HG02885 (cell line): ENCODE measurements around the gene GUCY1A2.
"Not testable (repeated sequence)": the region's sequence is repeated elsewhere in the genome, so short reads cannot be mapped to it uniquely, and the experiment has no call there.

Source experiments
- ATAC-seq: cut with Tn5 transposase; IDR thresholded peaks from one replicate; pipeline ENCODE4 v1.9.1; 2021; ENCODE audit warnings: mild to moderate bottlenecking; ENCODE audit not compliant: unreplicated experiment, poor library complexity

Gene GUCY1A2

DNA sequence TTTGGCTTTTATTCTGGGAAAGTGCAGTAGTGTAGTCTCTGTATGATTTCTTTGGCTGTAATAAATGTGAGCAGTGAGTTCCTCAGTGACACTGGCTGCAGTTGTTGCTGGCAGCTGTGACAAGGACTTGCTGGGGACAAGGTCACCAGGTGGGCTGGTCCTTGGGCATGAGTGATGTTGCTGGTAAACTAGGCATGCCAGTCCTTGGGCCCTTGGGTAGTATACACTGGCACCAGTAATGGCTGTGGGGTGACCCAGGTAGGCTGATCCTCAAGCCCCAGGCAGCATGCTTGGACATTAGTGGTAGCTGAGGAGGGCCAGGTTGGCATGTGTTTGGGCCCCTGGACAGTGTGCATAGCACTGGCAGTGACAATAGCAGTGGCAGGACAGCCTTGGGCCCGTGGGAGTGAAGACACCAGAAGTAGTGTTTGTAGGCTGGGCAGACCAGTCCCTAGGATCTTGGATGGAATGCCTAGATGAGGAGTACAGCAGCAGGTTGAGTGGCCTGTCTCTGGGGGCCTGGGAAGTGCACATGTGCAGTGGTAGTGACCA lies 164.3 kb downstream of the GUCY1A2 start:
- no peak for ATAC-seq

DNA sequence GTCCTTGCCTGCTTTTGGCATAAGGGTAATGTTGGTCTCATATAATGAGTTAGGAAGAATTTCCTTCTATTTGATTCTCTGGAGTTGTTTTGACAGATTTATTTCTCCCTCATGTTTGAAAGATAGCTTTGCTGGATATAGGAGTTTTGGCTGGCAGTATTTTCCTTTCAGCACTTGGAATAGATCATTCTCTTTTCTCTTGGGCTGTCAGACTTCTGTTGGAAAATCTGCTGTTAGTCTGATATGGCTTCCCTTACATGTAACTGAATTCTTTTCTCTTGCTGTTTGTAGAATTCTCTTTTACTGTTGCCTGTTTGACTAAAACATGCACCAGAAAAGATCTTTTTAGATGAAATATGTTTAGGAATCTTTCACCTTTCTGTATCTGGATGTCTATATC lies 165.5 kb downstream of the GUCY1A2 start:
- no peak for ATAC-seq

GRCh38 chr11:106848526-106848925 lies 169.8 kb downstream of the GUCY1A2 start:
- ATAC-seq = no peak

- no peak for ATAC-seq
These were observed 176.1 kb downstream of the GUCY1A2 start for GRCh38 chr11:106842134-106842533.

DNA sequence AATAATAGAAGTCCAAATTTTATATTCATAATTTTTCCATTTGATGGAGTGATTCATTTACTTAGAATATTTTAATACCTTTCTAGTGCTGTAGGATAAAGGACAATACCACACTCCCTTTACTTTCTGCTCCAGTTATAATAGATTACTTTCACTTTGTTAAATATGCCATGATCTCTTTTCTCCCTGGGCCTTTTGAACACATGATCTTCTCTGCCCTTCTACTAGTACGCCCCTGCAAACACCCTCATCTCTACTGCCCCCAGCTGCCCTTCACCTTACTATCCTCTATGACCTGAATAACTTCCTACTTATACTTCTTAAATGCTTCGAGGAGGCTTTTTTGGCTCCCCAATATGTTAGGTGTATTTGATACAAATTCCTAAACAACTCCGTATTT lies 177.3 kb downstream of the GUCY1A2 start:
- no peak for ATAC-seq

GRCh38 chr11:106840146-106840545 lies 178.1 kb downstream of the GUCY1A2 start:
- ATAC-seq = no peak

- ATAC-seq = no peak
These were observed 183.7 kb downstream of the GUCY1A2 start for GRCh38 chr11:106834567-106834966.

GRCh38 chr11:106828976-106829375 lies 189.3 kb downstream of the GUCY1A2 start:
- no peak for ATAC-seq

DNA sequence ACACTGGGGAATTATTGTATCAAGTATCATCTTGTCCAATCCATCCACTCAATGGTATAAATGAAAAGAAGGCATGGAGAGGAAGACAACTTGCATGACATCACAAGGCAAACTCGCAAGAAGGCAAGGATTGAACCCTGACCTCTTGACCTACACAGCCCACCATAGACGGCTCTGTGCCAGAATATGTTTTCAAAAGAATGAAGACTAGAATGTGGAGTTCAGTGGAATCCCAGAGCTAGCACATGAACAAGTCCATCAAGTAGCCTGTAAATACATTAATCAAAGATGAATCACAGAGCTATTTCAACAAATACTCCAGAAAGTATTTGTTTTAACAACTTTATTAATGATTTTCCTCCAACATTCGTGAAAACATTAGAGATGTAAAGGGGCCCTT lies 189.7 kb downstream of the GUCY1A2 start:
- ATAC-seq = no peak

DNA sequence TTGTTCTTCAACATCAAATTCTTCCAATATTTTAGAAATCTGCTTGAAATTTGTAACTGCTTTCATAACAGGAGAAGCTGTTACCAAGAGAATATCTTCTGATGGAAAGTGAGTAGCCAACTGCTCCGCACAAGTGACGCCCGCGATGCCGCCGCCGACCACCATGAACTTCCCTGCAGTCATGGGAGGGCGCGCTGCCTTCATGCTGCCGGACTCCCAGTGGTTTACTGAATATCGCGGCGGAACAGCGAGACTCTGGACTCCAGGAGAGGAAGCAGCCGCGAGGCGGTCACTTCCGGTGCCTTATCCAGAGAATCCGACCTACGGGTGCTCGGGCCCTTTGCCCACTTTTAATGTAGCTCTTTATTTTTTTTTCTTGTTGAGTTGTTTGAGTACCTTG lies 190.6 kb downstream of the GUCY1A2 start:
- no peak for ATAC-seq

DNA sequence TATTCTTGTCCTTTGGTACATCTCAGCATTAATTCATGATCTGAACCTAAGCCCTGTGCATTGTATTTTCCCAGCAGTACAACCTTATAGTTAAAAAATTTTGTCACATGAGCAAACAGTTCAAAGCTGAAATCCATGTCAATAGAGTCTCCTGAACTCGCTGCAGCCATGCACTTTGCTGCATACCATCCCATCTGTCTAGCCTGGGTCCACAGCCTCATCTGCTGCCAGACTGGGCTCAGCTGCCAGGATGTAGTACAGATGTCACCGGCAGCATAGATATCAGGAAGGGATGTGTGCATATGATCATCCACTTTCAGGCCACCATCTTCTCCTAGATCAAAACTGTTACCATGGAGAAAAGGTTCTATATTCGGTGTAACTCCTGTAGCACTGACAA lies 191.7 kb downstream of the GUCY1A2 start:
- ATAC-seq = not testable (repeated sequence)

- ATAC-seq = no peak
These were observed 196.4 kb downstream of the GUCY1A2 start for GRCh38 chr11:106821826-106822225.

DNA sequence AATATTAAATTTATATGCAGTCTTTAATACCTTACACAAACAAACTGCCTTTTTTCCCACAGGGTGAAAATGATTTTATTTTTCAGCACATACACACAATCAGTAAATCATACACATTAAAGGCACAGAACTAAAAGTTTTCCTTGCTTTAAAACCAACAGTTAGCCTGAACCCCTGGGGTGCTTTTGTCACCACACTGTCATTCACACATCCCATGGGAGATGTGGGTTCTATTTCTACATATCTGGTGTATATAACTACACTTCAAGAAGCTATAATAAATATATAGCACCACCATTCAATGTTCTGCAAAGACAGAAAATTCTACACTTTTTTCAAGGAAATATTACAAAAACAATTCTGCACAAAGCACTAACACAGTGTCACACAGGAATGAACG lies 197.0 kb downstream of the GUCY1A2 start:
- ATAC-seq = no peak

GRCh38 chr11:106818443-106818842 lies 199.8 kb downstream of the GUCY1A2 start:
- ATAC-seq = no peak

DNA sequence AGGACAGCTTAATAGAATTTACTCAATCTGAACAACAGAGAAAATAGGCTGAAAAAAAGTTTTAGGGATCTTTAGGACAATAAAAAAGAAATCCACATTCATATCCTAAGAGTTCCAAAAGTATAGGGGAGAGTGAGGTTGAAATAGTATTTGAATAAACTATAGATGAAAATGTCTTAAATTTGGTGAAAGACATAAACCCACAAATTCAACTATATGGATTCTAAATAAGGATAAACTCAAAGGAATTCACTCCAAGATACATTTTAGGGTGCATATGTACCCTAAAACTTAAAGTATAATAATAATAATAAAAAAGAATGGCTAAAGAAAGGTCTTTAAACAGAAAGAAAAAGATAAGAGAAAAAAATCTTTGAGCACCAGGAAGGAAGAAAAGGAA lies 203.1 kb downstream of the GUCY1A2 start:
- ATAC-seq = no peak

DNA sequence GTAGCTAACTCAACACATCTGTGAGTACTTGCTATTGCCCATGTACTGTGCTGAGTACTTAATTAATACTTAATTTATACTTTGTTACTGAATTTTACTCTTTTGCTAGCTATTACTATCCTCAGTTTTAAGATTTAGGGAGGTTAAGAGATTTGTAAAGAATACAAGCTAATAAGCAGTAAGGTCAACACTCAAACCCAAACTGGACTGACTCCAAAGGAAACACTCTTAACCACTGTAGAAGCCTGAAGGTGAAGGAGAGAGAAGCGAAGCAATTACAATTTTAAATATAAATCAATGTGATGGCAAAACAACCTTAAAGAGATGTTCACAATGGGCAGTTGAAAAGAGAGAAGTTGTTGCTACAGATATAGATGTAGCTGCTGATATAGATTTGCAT lies 204.5 kb downstream of the GUCY1A2 start:
- ATAC-seq = no peak

GRCh38 chr11:106794058-106794457 lies 224.2 kb downstream of the GUCY1A2 start:
- ATAC-seq = no peak

GRCh38 chr11:106789406-106789805 lies 228.9 kb downstream of the GUCY1A2 start:
- no peak for ATAC-seq

DNA sequence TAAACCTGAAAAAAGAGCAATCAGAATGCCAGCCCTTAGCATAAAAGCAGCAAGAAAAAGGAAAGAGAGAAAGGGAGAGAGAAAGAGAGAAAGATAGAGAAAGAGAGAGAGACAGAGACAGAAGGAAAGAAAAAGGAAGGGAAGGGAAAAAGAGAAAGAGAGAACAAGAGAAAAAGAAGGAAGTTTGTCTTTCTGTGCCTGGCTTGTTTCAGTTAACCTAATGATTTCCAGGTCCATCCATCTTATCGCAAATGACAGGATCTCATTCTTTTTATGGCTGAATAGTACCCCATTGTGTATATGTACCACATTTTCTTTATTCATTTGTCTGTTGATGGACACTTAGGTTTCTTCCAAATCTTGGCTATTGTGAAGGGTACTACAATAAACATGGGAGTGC lies 230.8 kb downstream of the GUCY1A2 start:
- ATAC-seq = no peak

DNA sequence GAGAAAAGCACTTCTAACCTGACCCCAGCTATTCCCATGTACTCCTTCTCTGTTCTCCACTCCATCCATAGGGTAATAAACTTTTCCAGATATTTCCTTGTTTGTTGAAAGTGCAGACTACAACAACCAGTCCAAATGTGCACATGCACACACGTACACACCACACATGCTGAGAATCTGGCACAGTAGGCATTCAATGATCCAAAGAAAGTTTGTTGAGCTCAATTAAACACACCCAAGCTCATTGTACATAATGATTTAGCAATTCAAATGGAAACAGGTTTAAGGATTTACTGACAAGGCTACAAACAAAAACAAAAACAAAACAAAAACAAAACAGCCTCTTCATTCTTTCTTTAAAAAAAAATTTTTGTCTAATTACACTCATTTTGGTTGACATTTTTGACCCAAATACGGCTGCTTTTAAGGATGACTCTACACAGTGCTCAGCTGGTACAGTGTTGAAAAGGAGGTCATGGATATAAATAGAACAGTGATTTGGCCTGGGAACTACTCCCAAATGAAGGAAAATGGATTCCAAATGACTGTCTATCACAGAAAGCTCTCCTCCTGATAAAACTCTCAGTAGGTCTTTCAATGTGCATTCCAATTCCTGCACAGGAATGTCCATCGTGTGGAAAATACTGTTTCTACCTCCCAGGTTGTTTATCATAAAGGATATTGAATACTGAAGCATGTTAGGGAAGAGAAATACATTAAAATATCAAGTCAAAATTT lies 232.2 kb downstream of the GUCY1A2 start:
- no peak for ATAC-seq

DNA sequence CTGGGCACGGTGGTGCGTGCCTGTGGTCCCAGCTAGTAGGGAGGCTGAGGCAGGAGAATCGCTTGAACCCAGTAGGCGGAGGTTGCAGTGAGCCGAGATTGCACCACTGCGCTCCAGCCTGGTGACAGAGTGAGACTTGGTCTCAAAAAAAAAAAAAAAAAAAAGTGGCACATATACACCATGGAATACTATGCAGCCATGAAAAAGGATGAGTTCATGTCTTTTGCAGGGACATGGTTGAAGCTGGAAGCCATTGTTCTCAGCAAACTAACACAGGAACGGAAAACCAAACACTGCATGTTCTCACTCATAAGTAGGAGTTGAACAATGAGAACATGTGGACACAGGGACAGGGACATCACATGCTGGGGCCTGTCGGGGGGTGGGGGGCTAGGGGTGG lies 241.0 kb downstream of the GUCY1A2 start:
- not testable (repeated sequence) for ATAC-seq

GRCh38 chr11:106770489-106771085 lies 247.7 kb downstream of the GUCY1A2 start:
- no peak for ATAC-seq
